HepG2 (cell line): Measurements from ENCODE around the gene PACS2. TPM values are rescaled to one million over a fixed set of nuclear protein-coding genes. Genes with fewer than 3 reads are reported as not detected.

ENCODE experiments used
- DBP ChIP-seq: sonication (generic); formaldehyde crosslinking; IDR thresholded peaks from 2 replicates; pipeline ENCODE4 v1.4.0; 2020; ENCODE audit warnings: missing genetic modification reagents; ENCODE audit errors: not compliant biosample characterization
- ELF1 ChIP-seq: sonication (generic); formaldehyde crosslinking; IDR thresholded peaks from 2 replicates; pipeline ENCODE4 v1.4.0; 2020; ENCODE audit warnings: missing genetic modification reagents
- GTF3A ChIP-seq: sonication (generic); formaldehyde crosslinking; conservative IDR thresholded peaks from 2 replicates; pipeline ENCODE4 v1.4.0; 2020; ENCODE audit warnings: mild to moderate bottlenecking, missing genetic modification reagents
- HDAC6 ChIP-seq: fragments of 200-600 bp; sonication (generic); IDR thresholded peaks from 2 replicates; pipeline ENCODE4 v1.7.0; 2017; ENCODE audit warnings: mild to moderate bottlenecking, antibody characterized with exemption, low read length, low read depth
- KLF12 ChIP-seq: sonication (generic); formaldehyde crosslinking; IDR thresholded peaks from 2 replicates; pipeline ENCODE4 v1.4.0; 2020; ENCODE audit warnings: missing genetic modification reagents, borderline replicate concordance
- MIXL1 ChIP-seq: IDR thresholded peaks from 2 replicates; pipeline ENCODE4 v1.6.1; 2016
- RBM22 ChIP-seq: fragments of 200-400 bp; formaldehyde crosslinking; optimal IDR thresholded peaks from 2 replicates; pipeline ENCODE3; 2017; ENCODE audit warnings: mild to moderate bottlenecking, low read length, moderate library complexity
- SALL2 ChIP-seq: sonication (generic); formaldehyde crosslinking; IDR thresholded peaks from 2 replicates; pipeline ENCODE4 v1.8.1; 2023; ENCODE audit warnings: mild to moderate bottlenecking, missing genetic modification reagents, inconsistent platforms
- SMYD3 ChIP-seq: sonication (generic); formaldehyde crosslinking; IDR thresholded peaks from 2 replicates; pipeline ENCODE4 v1.8.1; 2023; ENCODE audit warnings: mild to moderate bottlenecking, missing genetic modification reagents
- SP2 ChIP-seq: sonication (generic); formaldehyde crosslinking; IDR thresholded peaks from 2 replicates; pipeline ENCODE4 v1.5.1; 2020; ENCODE audit warnings: mild to moderate bottlenecking, missing genetic modification reagents
- ZNF101 ChIP-seq: sonication (generic); formaldehyde crosslinking; IDR thresholded peaks from 2 replicates; pipeline ENCODE4 v1.4.0; 2020; ENCODE audit warnings: mild to moderate bottlenecking, low read depth, missing genetic modification reagents, borderline replicate concordance
- ZNF367 ChIP-seq: sonication (generic); formaldehyde crosslinking; IDR thresholded peaks from 2 replicates; pipeline ENCODE4 v1.4.0; 2020; ENCODE audit warnings: missing genetic modification reagents, borderline replicate concordance
- ZNF510 ChIP-seq: sonication (generic); formaldehyde crosslinking; IDR thresholded peaks from 2 replicates; pipeline ENCODE4 v1.4.0; 2020; ENCODE audit warnings: low read depth, mild to moderate bottlenecking, missing genetic modification reagents
- polyA plus RNA-seq, 8 experiments: library from polyadenylated mRNA; depleted of rRNA in 3 of 8; stranded (reverse) in 7 of 8; unstranded in 1 of 8; fragments of >200 nt; fragmentation: Illumina TruSeq in 4 of 8; extraction: Trizol in 4 of 8; gene quantifications; 2 replicates each; pipeline versions ENCODE4 v1.2.1 to v1.2.3, GENCODE V29; 2011 to 2016; ENCODE audit warnings: low read depth in 4 of 8, missing spikeins in 1 of 8, mixed read lengths in 1 of 8; ENCODE audit not compliant: insufficient read depth in 1 of 8
- total RNA-seq, 5 experiments: library from RNA; depleted of rRNA; stranded (reverse); fragments of >200 nt; fragmentation: Illumina TruSeq; extraction: Trizol; gene quantifications; 2 replicates each; pipeline ENCODE4 v1.2.3, GENCODE V29; 2016; ENCODE audit warnings: low read depth in 1 of 5
- TF ChIP-seq, protein P1 (sequence below): sonication (generic); formaldehyde crosslinking; IDR thresholded peaks from 2 replicates; pipeline ENCODE4 v1.5.1; 2020; ENCODE audit warnings: missing genetic modification reagents, mild to moderate bottlenecking, borderline replicate concordance
- TF ChIP-seq, protein P2 (sequence below): sonication (generic); formaldehyde crosslinking; IDR thresholded peaks from 2 replicates; pipeline ENCODE4 v1.5.0; 2020; ENCODE audit warnings: mild to moderate bottlenecking, missing genetic modification reagents, borderline replicate concordance

PACS2 gene
- total and polyA plus RNA-seq, 2 of the 13 experiments (the other 11 are each of a cell fraction or from before 2014, with no cell fraction given), result 23.6 to 27.6 TPM

DNA sequence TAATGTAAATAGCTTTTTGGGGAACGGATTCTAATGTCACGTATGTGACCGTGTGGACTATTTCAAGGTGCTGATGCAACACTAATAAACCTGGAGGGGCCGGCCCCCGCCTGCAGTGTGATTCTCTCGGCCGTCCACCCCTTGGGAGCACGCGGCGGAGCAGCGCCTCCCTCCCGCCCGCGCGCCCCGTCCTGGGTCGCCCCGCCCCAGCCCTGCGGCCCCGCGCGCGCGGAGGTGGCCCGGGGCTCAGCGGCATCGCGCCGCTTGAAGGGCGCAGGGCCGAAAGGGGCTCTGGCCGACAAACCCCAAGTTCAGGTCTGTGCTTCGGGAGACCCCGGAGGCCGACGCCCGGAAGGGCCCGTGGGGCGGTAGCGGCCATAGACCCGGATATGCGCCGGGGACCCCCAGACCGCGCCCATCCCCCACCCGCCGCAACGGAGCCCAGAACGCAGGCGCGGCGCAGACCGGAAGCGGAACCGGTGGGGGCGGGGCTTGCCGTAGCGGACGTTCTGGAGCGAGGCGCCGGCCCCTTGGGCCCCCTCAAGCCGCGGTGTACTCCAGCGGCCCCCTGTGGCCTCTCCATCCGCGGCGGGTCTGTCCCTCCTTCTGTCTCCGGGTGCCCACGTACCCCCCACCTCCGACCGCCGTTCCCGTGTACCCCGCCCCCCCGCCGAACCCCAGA lies 83.6 kb downstream of the PACS2 start, which contains the start of gene TEX22 (continued):
- TF ChIP-seq DBP (CRISPR knock-in tag) (no peak), SMYD3 (CRISPR knock-in tag) (peak; percentile 70; the same call in 1 of the 2 replicates), ZNF367 (CRISPR knock-in tag) (no peak), ELF1 (CRISPR knock-in tag) (peak; percentile 89), KLF12 (CRISPR knock-in tag) (no peak), SP2 (peak; percentile 77), ZNF510 (CRISPR knock-in tag) (no peak), ZNF101 (CRISPR knock-in tag) (no peak), MIXL1 (CRISPR knock-in tag) (0 out of 2 replicates have a peak, but pooled peaks have one; percentile 13), GTF3A (CRISPR knock-in tag) (no peak), HDAC6 (no peak), RBM22 (no peak), SALL2 (CRISPR knock-in tag) (peak; percentile 57)
- TF ChIP-seq, protein P1, sequence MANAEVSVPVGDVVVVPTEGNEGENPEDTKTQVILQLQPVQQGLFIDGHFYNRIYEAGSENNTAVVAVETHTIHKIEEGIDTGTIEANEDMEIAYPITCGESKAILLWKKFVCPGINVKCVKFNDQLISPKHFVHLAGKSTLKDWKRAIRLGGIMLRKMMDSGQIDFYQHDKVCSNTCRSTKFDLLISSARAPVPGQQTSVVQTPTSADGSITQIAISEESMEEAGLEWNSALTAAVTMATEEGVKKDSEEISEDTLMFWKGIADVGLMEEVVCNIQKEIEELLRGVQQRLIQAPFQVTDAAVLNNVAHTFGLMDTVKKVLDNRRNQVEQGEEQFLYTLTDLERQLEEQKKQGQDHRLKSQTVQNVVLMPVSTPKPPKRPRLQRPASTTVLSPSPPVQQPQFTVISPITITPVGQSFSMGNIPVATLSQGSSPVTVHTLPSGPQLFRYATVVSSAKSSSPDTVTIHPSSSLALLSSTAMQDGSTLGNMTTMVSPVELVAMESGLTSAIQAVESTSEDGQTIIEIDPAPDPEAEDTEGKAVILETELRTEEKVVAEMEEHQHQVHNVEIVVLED, result peak; percentile 80
- TF ChIP-seq, protein P2, sequence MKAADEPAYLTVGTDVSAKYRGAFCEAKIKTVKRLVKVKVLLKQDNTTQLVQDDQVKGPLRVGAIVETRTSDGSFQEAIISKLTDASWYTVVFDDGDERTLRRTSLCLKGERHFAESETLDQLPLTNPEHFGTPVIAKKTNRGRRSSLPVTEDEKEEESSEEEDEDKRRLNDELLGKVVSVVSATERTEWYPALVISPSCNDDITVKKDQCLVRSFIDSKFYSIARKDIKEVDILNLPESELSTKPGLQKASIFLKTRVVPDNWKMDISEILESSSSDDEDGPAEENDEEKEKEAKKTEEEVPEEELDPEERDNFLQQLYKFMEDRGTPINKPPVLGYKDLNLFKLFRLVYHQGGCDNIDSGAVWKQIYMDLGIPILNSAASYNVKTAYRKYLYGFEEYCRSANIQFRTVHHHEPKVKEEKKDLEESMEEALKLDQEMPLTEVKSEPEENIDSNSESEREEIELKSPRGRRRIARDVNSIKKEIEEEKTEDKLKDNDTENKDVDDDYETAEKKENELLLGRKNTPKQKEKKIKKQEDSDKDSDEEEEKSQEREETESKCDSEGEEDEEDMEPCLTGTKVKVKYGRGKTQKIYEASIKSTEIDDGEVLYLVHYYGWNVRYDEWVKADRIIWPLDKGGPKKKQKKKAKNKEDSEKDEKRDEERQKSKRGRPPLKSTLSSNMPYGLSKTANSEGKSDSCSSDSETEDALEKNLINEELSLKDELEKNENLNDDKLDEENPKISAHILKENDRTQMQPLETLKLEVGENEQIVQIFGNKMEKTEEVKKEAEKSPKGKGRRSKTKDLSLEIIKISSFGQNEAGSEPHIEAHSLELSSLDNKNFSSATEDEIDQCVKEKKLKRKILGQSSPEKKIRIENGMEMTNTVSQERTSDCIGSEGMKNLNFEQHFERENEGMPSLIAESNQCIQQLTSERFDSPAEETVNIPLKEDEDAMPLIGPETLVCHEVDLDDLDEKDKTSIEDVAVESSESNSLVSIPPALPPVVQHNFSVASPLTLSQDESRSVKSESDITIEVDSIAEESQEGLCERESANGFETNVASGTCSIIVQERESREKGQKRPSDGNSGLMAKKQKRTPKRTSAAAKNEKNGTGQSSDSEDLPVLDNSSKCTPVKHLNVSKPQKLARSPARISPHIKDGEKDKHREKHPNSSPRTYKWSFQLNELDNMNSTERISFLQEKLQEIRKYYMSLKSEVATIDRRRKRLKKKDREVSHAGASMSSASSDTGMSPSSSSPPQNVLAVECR (CRISPR knock-in tag), result no peak
